Measurements from ENCODE around the gene SLC6A17. TPM values are rescaled to one million over a fixed set of nuclear protein-coding genes. Genes with fewer than 3 reads are reported as not detected.

Gene SLC6A17
- total RNA-seq, 1 experiment from 2014 or later: 0.17 TPM

DNA sequence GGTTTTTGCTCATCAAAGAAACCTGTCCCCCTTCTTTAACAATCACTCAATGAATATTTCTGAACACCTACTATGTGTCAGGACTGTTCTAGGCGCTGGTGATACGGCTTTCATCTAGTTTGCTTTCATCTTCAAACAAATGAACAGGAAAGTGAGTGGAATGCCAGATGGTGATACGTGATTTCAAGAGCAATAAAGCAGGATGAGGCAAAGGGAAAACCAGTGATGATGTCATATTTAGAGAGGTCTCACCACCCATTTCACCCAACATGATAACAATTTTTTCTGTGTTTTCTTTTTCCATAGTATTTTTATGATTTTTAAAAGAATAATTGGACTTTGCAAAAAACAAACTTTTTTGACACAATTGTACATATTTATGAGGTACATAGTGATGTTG lies 11.3 kb upstream of the SLC6A17 start:
- Histone ChIP-seq H3T11ph (ENCODE audit: low read length) (no peak overlapping the region), H4K91ac (ENCODE audit: insufficient read length, low read depth, low read length) (no peak overlapping the region), H3K79me2 (ENCODE audit: insufficient read depth, low read length) (no peaks in the 10 kb centered on the region), H3K56ac (ENCODE audit: insufficient read length, low read depth, low read length) (no peak overlapping the region), H3K79me1 (ENCODE audit: insufficient read depth, low read depth, low read length, poor library complexity, severe bottlenecking) (no peaks in the 10 kb centered on the region), H3K18ac (ENCODE audit: insufficient read length, low read depth, low read length) (no peak overlapping the region), H2BK15ac (ENCODE audit: low read depth, low read length) (no peak overlapping the region), H2AK5ac (ENCODE audit: insufficient read length, low read length) (no peak overlapping the region), H4K20me1 (ENCODE audit: control insufficient read depth, insufficient read depth, insufficient read length) (no peaks in the 10 kb centered on the region), H3K4me2 (ENCODE audit: insufficient read depth, insufficient read length, low read length) (no peak overlapping the region), H3K14ac (ENCODE audit: insufficient read depth, low read length) (no peak overlapping the region), H4K5ac (ENCODE audit: insufficient read length, low read depth, low read length) (no peak overlapping the region), H2BK120ac (ENCODE audit: low read depth, low read length, poor library complexity, severe bottlenecking) (no peak overlapping the region), H2BK20ac (ENCODE audit: low read depth, low read length, poor library complexity, severe bottlenecking) (no peak overlapping the region), H3K27ac (ENCODE audit: insufficient read length, low read depth, low read length) (no peak overlapping the region), H3K4ac (ENCODE audit: low read depth, low read length) (no peak overlapping the region), H2AFZ (ENCODE audit: low read length) (no peak overlapping the region), H3K23me2 (ENCODE audit: insufficient read length, low read depth, low read length, poor library complexity, severe bottlenecking) (no peaks in the 10 kb centered on the region), H3K23ac (ENCODE audit: insufficient read length, low read depth, low read length) (no peak overlapping the region), H3K9me3 (ENCODE audit: control insufficient read depth, low read depth, low read length) (no peaks in the 10 kb centered on the region), H3K27me3 (ENCODE audit: insufficient read depth, low read length) (no peaks in the 10 kb centered on the region; the same call in 1 of the 2 replicates), H3K9ac (ENCODE audit: extremely low read depth, insufficient read length, low read length) (no peak overlapping the region), H2BK12ac (ENCODE audit: insufficient read length, low read depth, low read length) (no peak overlapping the region), H3K4me1 (ENCODE audit: insufficient read depth, low read length) (peaks cover 8% of the 10 kb centered on the region; the same call in 1 of the 2 replicates), H2BK5ac (ENCODE audit: insufficient read length, low read length) (no peak overlapping the region), H4K8ac (replicated peaks; ENCODE audit: insufficient read length, low read depth, low read length) (no peak overlapping the region)
- peaks cover 42% of the 10 kb centered on the region for H3K27me3 Mint-ChIP-seq (ENCODE audit: low read depth)
- DNase-seq: no peak
- no peak for TF ChIP-seq CTCF (conservative IDR thresholded peaks at IDR 0.05)
- no peak overlapping the region for H3K4me3 Mint-ChIP-seq
- no peaks in the 10 kb centered on the region for H3K36me3 Mint-ChIP-seq (ENCODE audit: insufficient read depth in 1 of 3, low read depth in 3 of 3)
- no peak overlapping the region for H3K27ac Mint-ChIP-seq
- WGBS (ENCODE audit: extremely low coverage, insufficient read length, low lambda C conversion rate): no CpG with 5 or more reads among the region's 3 CpGs
- H3K9me3 Mint-ChIP-seq: no peaks in the 10 kb centered on the region; a peak in 1 of 5 replicates
- H3K4me1 Mint-ChIP-seq: peaks cover 27 to 32% of the 10 kb centered on the region in 2 experiments

All from H9 (cell line).